GM12891 (cell line): ENCODE data around the gene CHPF2.

Source experiments
- DNase-seq: peaks from one replicate; pipeline ENCODE4 v3.0.0; 2011; ENCODE audit warnings: low spot score; ENCODE audit not compliant: insufficient read length
- FAIRE-seq: peaks from 2 replicates; lab custom pipeline; 2011; peaks lifted over from hg19 to GRCh38; lab: Jason Lieb, UNC
- PAX5 ChIP-seq: IDR thresholded peaks from 2 replicates; pipeline ENCODE4 v1.6.1; 2011; ENCODE audit warnings: low read length, moderate library complexity, mild to moderate bottlenecking; ENCODE audit not compliant: insufficient read depth, severe bottlenecking
- POLR2A ChIP-seq: IDR thresholded peaks from 2 replicates; pipeline ENCODE4 v1.6.1; 2011; ENCODE audit warnings: low read depth, low read length, control low read depth
- POLR2AphosphoS5 ChIP-seq: IDR thresholded peaks from 2 replicates; pipeline ENCODE4 v1.6.1; 2011; ENCODE audit warnings: low read depth, low read length, control low read depth
- POU2F2 ChIP-seq: IDR thresholded peaks from 2 replicates; pipeline ENCODE4 v1.6.1; 2011; ENCODE audit warnings: low read depth, mild to moderate bottlenecking, control low read depth, low read length, moderate library complexity
- SPI1 ChIP-seq: IDR thresholded peaks from 2 replicates; pipeline ENCODE4 v1.6.1; 2011; ENCODE audit warnings: low read depth, low read length, control low read depth
- TAF1 ChIP-seq: IDR thresholded peaks from 2 replicates; pipeline ENCODE4 v1.6.1; 2011; ENCODE audit warnings: low read depth, low read length, control low read depth

Gene CHPF2

DNA sequence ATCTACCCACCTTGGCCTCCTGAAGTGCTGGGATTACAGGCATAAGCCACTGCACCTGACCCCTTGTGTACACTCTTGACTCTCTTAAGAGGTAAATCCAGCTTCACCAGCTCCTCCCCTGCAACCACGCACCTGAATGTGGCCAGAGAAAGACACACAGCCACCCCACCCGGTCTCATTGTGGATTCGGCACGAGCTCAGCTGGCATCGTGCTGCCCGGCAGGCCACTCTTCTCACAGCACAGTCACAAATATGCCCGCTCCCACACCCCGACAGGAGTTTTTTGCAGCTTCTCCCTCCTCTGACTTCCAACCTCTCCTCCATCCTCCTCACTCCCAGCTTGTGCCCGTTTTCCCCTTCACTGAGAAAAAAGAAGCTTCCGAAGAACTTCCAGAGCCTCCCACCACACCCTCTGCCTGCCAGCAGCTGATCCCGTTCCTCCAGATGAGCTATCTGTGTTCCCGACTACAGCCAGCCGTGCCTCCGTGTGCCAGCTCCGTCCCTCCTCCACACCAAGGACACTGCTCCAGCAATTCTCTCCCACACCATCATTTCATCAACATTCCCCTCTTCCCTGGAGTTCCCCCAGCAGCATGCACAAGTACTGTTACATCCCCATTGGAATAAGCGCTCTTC is 24.2 kb downstream of the CHPF2 start:
- DNase-seq (no peak), FAIRE-seq (no peak)
- TF ChIP-seq PAX5 (no peak), POU2F2 (no peak), TAF1 (no peak), POLR2AphosphoS5 (no peak), POLR2A (no peak), SPI1 (no peak)

DNA sequence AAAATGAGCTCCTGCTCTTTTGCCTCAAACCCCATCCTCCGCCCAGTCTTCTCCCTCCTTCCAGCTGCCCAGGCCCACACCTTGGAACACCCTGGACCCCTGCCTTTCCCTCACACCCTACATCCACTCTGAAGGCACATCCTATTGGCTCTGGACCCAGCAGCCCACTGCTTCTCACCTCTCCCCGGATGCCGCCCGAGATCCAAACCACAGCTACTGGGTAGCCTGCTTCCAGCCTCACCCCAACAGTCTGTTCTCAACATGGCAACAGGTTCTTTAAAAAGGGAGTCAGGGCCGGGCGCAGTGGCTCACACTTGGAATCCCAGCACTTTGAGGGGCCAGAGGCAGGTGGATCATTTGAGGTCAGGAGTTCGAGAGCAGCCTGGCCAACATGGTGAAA is 25.7 kb downstream of the CHPF2 start:
- FAIRE-seq (no peak), DNase-seq (no peak)
- TF ChIP-seq SPI1 (no peak), POU2F2 (no peak), PAX5 (no peak), POLR2A (no peak), POLR2AphosphoS5 (no peak), TAF1 (no peak)

DNA sequence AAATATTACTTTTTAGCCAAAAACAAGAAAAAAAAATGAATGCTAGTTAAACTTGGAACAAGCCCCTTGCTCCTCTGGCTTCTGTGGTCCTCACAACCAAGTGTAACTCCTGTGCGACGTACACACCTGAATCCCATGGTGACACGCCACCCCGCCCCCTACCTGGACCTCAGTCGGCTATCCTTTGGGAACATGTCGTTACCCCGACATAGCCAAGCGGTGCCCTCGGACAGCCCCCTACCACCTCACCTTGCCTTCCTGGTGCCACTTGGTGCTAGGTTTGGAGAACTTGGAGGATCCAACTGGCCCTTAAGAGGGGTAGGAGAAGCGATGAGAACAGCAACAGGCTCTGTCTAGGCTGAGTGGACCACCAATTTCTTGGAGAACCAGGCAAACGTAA is 28.2 kb downstream of the CHPF2 start:
- TF ChIP-seq SPI1, result no peak
- no peak for TF ChIP-seq POLR2AphosphoS5
- no peak for TF ChIP-seq PAX5
- no peak for TF ChIP-seq POU2F2
- TF ChIP-seq POLR2A, result no peak
- no peak for TF ChIP-seq TAF1
- DNase-seq (no peak), FAIRE-seq (no peak)

DNA sequence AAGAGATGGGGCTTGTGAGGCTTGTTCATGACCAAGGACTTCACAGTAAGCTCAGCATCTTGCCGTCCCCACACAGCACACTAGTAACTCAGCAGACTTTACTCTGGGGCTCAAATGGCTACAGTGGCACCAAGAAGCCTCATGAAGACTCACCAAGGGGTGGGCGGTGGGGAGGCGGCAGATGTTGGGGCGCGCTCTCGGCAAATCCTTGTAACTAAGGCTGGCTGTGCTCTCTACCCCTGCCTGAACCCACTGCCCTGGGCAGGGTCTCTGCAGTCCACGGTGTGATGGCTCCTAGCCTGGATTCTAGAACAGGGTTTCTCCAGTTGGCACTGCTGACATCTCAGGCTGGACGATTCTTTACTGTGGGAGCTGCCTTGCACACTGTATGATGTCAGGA is 28.6 kb downstream of the CHPF2 start:
- no peak for TF ChIP-seq TAF1
- TF ChIP-seq POU2F2, result no peak
- TF ChIP-seq POLR2A, result no peak
- TF ChIP-seq PAX5, result no peak
- no peak for TF ChIP-seq POLR2AphosphoS5
- TF ChIP-seq SPI1, result no peak
- FAIRE-seq, result no peak
- DNase-seq, result no peak

DNA sequence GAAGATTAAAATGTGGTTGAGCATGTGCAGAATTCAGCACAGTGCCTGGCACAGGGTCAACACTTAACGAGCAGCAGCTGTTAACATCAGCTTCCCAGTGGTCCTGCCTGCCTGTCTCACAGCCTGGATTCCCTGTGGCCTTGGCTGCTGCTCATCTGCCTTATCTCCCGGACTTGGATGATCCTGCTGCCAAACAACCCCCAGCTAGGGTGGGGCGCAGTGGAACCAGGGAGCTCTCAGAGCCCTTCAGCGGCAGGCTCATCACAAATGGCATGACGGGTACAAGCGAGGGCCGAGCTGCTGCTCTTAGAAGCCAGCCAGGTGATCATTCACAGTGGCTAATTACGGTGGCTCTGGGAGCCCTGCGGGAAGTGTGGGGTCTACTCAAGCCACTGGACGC is 29.2 kb downstream of the CHPF2 start:
- no peak for DNase-seq
- no peak for FAIRE-seq

DNA sequence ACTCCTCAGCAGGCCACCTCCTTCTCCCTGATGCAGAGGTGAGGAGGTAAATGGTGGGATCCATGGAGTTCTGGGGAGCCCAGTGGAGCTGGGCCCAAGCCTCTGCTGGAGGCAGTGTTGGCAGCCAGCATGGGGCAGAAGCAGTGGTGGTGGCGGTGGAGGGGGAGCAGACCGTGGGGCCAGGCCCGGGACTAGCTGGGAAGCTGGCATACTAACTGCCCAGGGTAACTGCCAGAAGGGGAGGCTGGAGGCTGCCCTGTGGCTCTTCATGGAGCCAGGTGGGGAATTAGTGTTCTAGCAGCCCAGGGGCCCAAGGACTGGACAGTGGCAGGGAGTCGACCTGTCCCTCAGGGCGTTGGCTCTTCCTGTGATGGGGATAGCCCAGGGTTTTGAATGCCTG is 32.3 kb downstream of the CHPF2 start:
- DNase-seq, result no peak
- no peak for TF ChIP-seq POLR2AphosphoS5
- no peak for TF ChIP-seq POU2F2
- TF ChIP-seq TAF1, result no peak
- TF ChIP-seq PAX5, result no peak
- no peak for TF ChIP-seq SPI1
- TF ChIP-seq POLR2A, result no peak
- no peak for FAIRE-seq

More for the DNA sequence above, 29.2 kb downstream of the CHPF2 start:
- TF ChIP-seq PAX5 (no peak), POLR2A (no peak), POLR2AphosphoS5 (no peak), SPI1 (no peak), POU2F2 (no peak), TAF1 (no peak)

DNA sequence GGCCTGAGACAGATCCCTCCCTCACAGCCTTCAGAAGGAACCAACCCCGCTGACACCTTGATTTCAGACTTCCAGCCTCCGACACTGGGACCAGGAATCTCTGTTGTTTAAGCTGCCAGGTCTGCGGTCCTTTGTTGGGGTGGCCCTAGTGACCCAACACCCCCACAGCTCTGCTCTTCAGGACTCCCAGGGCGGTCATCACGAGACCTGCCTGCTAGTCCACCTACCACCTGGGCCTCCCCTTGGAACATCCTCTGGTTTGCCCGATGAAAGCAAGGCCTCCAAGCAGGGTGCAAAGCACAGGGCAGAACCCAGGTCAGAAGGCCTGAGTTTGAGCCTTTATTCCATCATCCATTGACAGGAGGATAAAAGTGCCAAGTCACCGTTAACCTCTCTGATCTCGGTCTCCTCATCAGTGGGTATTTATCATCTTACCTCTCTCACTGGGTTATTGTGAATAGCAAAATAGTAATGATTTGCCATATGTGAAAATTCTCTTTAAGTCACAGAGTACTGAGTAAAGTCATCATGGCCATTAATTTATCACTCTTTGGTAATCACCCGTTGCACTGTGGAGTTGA is 33.2 kb downstream of the CHPF2 start:
- TF ChIP-seq SPI1 (no peak), PAX5 (no peak), TAF1 (no peak)
- DNase-seq (no peak), FAIRE-seq (no peak)

DNA sequence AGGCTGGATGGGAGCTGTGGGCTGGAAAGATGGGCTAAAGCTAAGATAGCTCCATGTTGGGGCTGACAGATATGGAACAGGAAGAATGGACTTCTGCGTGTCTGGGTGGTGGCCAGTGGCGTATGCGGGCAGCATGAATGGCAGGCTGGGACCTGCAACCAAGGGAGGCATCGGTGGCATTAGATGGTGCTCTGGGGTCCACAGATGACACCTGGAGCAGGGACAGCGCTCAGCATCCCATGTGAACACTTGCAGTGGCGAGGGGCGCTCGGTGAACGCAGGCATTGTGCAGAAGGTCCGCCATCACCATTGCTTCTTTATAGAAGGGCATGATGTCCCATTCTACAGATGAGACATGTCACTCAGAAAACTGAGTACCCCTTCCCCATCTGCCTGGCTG is 37.2 kb downstream of the CHPF2 start:
- no peak for TF ChIP-seq POLR2AphosphoS5
- TF ChIP-seq PAX5, result no peak
- no peak for TF ChIP-seq SPI1
- TF ChIP-seq POU2F2, result no peak
- TF ChIP-seq POLR2A, result no peak
- no peak for TF ChIP-seq TAF1
- FAIRE-seq (no peak), DNase-seq (no peak)

DNA sequence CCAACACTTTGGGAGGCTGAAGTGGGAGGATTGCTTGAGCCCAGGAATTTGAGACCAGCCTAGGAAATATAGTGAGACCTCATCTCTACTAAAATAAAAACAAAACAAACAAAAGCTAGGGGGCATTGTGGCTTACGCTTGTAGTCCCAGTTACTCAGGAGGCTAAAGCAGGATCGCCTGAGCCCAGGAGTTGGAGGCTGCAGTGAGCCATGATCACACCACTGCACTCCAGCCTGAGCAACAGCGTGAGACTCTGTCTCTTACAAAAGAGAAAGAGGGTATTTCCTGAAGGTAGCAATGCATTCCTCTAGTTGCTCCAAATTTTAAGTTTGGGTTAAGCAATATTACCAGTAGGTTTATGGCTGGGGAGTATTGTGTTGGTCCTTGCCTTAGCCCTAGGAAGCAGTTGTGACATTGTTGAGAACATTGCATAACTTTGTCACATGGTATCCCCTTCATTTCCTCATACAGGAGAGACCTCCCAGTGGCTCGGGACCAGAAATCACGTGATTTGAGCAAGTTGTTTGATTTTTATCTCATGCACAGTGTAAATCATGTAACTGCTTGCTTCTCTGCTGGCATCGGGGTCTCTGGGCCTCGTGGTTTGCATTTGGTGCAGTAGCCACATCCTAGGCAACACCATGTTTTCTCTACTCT is 39.5 kb downstream of the CHPF2 start:
- FAIRE-seq (no peak), DNase-seq (no peak)

More for the DNA sequence above, 39.5 kb downstream of the CHPF2 start:
- TF ChIP-seq POLR2A (no peak), PAX5 (no peak), TAF1 (no peak), POU2F2 (no peak), SPI1 (no peak), POLR2AphosphoS5 (no peak)
